GM21786 (cell line): ENCODE measurements around the gene SLC22A23.

Experiments used
- ATAC-seq: cut with Tn5 transposase; IDR thresholded peaks from one replicate; pipeline ENCODE4 v1.9.1; 2021; ENCODE audit not compliant: unreplicated experiment

Gene SLC22A23

DNA sequence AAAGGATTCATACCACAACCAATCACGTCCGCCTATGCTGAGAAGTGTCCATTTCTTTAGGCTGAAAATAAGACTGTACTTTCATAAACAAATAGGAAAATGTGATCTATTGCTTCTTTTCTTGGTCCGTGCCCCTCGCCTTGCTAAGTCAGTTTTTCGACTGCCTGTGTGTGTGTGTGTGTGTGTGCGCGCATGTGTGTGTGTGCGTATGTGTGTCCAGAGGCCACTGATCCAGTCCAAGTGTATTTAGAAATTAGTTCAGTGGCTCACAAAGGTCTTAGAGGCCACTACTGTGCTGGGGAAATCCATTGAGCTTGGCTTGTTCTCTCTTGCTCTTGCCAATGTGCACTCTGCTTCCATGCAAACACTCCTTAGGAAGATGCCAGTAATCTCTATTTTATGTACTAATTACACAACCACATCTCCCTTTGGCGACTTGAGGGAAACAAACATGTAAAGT, 50.5 kb downstream of the SLC22A23 start:
- ATAC-seq: no peak

DNA sequence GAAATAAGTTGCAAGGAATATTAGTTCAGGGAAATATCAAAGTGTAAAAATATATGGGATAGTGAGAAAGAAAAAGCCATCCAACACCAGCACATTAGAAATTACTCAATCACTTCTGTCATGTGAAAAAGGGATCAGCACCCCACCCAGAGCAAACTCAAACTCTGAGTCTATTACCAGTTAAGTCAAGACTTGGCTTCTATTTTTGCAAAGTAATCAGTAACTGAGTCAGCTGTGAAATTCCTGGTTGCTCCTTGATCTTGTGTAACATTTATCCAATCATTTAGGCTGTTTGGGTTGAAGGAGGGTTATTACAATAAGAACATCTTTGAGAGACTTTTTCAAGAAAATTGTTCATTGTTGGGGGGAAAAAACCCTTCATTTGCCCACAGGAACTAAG, 51.2 kb downstream of the SLC22A23 start:
- no peak for ATAC-seq

GRCh38 chr6:3405182-3405518, 51.7 kb downstream of the SLC22A23 start:
- no peak for ATAC-seq

GRCh38 chr6:3403238-3404173, 53.3 kb downstream of the SLC22A23 start:
- no peak for ATAC-seq

DNA sequence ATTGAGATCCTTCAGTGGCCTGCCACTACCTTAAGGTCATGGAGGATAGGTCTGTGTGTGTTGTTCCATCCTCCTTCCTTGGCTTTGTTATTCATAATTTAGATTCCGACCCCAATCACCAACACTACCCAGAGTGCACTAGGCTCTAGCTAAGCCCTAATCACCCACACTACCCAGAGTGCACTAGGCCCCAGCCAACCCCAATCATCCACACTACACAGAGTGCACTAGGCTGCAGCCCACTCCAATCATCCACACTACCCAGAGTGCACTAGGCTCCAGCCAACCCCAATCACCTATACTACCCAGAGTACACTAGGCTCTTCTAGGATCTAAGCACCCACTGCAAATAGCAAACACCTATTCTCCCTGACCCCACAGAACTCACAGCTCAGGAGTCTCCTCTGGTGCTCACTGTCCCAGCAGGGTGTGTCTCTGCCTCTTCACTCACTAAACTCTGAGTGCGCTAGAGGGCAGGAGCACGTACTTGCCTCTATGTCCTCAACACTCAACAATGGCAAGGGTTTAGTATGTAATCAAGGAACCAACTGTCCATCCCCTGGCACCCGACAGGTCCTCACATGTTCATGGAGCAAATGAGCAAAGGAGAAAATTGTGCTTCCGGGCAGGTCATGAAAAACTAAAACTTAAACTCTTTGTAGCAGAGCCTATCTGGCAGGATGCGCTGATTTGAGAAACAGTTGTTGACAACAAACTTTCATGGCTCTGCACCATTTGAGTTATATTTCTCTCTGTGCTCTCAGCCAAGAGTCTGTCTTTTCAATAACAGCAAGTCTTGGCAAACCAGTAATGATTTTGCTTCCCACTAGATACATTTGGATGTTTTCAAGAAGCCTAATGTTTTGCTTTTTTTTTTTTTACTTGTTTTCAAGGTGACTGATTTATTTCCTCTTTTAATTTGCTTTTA, 54.3 kb downstream of the SLC22A23 start:
- no peak for ATAC-seq

GRCh38 chr6:3400162-3400561, 56.7 kb downstream of the SLC22A23 start:
- ATAC-seq: no peak

- ATAC-seq: no peak
These were observed 57.8 kb downstream of the SLC22A23 start for GRCh38 chr6:3398755-3399696.

DNA sequence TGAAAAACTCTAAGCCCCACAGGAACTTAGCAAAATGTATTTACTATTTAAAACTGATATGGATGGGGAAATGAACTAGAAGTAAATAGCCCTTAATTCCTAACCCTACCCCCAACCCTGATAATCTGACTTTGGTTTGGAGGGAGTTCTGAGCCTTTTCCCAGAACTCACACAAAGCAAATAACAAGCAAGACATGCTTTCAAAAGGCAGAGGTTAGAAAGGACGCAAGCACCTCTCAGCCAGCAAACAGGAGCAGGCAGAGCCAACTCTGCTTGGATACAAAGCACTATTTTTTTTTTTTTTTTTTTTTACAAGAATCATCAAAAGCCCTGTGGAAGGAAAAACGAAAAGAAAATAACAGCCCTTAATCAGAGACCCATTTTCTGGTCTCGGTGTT, 58.7 kb downstream of the SLC22A23 start:
- no peak for ATAC-seq

- ATAC-seq: no peak
These were observed 59.4 kb downstream of the SLC22A23 start for GRCh38 chr6:3397229-3398164.

DNA sequence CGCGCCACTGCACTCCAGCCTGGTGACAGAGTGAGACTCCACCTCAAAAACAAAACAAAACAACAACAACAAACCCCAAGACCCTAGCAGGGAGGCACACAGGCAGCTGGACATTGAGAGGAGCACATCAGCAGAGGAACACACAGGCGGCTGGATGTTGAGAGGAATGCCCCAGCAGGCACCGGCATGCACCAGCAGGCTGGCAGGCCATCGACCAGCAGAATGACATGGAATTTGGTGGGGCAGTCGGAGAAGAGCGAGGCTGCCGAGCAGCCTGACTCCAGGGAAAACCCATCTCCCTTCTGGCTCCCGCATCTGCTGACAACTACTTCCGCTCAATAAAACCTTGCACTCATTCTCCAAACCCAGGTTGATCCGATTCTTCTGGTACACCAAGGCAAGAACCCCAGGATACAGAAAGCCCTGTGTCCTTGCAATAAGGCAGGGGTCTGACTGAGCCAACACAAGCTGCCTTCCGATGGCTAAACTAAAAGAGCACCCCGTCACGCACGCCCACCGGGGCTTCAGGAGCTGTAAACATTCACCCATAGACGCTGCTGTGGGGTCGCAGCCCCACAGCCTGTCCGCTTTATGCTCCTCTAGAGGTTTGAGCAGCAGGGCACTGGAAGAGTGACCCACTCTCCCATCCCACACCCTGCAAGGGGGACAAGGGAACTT, 60.2 kb downstream of the SLC22A23 start:
- ATAC-seq: no peak

- ATAC-seq: no peak
These were observed 62.2 kb downstream of the SLC22A23 start for GRCh38 chr6:3394671-3395070.

- ATAC-seq: no peak
These were observed 63.0 kb downstream of the SLC22A23 start for GRCh38 chr6:3393836-3394202.

DNA sequence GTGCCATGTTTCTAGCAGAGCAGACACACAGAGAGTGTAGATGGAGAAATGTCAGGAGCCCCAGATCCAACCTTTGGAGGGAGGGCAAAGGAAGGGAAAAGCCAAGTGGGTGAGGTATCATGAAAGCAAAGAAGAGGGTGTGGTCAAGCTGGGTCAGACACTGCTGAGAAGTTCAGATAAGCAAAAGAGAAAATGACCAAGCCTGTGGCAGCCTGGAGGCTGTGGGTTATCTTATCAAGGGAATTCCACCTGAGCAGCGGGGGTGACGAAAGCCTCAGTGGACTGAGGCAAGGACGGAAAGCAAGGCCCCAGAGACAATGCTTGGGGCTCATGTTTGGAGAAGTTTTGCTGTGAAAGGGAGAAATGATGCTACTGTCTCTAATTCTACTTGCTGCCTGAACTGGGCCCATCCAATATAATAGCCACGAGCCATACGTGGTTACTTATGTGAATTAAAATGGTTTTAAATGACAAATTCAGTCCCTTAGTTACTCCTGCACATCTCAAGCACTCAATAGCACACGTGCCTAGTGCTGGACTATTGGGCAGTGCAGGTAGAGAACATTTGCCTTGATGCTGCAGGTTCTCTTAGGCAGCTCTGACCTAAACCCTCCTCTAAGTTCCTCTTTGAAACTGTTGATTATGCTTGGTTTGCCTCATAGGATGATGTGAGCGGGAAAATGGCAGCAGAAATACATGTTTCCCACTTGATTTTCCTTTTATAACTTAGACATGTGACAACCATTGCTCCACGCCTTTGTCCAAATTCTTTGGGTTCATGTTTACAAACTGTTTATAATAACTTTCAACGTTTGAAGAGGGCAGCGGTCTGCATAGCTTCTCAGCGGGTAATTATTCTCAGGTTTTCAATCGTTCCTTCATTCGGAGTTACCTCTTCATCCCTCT, 63.7 kb downstream of the SLC22A23 start:
- no peak for ATAC-seq

- no peak for ATAC-seq
These were observed 64.9 kb downstream of the SLC22A23 start for GRCh38 chr6:3391902-3392458.

GRCh38 chr6:3390698-3391097, 66.2 kb downstream of the SLC22A23 start:
- no peak for ATAC-seq

DNA sequence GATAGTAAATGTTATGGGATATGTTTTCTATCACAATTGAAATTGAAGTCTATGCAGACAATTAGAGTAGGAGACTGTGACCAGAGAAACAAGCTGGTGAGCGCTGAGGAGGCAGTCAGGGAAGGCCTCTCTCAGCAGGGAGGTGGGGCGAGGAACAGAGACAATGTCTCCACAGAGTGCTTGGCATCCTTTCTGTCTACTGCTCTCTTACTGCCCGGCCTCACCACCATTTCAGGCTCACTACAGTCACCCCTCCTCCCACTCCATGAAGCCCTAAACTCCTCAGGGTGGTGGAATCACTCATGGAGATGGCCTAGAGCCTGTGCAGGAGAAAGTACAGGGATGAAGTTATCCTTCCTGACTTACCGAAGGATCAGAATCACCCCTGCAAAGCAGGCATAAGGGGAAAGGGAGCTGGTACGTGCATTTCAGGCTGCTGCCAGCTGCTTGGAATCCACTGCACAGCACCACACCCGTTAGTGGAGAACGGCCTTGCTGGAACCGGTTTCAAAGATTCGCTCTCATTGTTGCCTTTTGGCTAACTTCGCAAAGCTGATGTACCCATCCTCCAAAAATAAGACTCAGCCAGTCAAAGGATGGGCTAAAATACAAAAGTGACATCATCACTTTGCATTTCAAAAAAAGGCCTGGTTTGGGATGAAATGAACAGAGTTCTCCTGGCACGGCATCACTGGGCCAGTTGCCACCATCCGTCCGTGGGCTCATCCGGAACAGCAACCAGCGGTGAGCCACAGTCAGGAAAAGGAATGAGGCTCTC, 67.3 kb downstream of the SLC22A23 start:
- no peak for ATAC-seq

GRCh38 chr6:3388786-3389185, 68.1 kb downstream of the SLC22A23 start:
- ATAC-seq: no peak
